Stomach smooth muscle (tissue), 2 donors: ENCODE data around the gene NENF.
A peak's percentile ranks its signal among the peaks of the same experiment; 100 is the strongest.

ENCODE experiments used
- H3K27ac ChIP-seq: one replicate; pipeline ENCODE4 v1.7.0; 2013; ENCODE audit warnings: mild to moderate bottlenecking, low read length, inconsistent platforms
- H3K27me3 ChIP-seq, 2 donors: one replicate each; pipeline ENCODE4 v1.7.0; 2013; ENCODE audit warnings: low read length in 2 of 2; ENCODE audit not compliant: insufficient read depth in 2 of 2, control insufficient read depth in 1 of 2
- H3K36me3 ChIP-seq, 2 donors: one replicate each; pipeline ENCODE4 v1.7.0; 2013; ENCODE audit warnings: low read length in 2 of 2; ENCODE audit not compliant: control insufficient read depth in 2 of 2, insufficient read depth in 2 of 2
- H3K4me1 ChIP-seq: one replicate; pipeline ENCODE4 v1.7.0; 2013; ENCODE audit warnings: low read length; ENCODE audit not compliant: control insufficient read depth, insufficient read depth
- H3K4me3 ChIP-seq, 2 donors: one replicate each; pipeline ENCODE4 v1.7.0; 2013; ENCODE audit warnings: low read length in 2 of 2
- H3K9ac ChIP-seq, 2 donors: one replicate each; pipeline ENCODE4 v1.7.0; 2013; ENCODE audit warnings: low read length in 2 of 2, mild to moderate bottlenecking in 1 of 2
- H3K9me3 ChIP-seq, 2 donors: one replicate each; pipeline ENCODE4 v1.7.0; 2013; ENCODE audit warnings: low read length in 2 of 2; ENCODE audit not compliant: control insufficient read depth in 2 of 2
- donor health status: healthy.
- donor health status: Pancreatic carcinoma.

NENF gene

GRCh38 chr1:212450331-212450881, 17.7 kb downstream of the NENF start:
- H3K27me3 ChIP-seq, result no peaks in the 10 kb centered on the region
- H3K9ac ChIP-seq, result no peak overlapping the region
- no peak overlapping the region for H3K27ac ChIP-seq

GRCh38 chr1:212451416-212452322, 18.9 kb downstream of the NENF start:
- H3K36me3 ChIP-seq, result peaks cover 3 to 7% of the 10 kb centered on the region in 2 donors
- no peaks in the 10 kb centered on the region for H3K9me3 ChIP-seq
- peaks cover 37% of the 10 kb centered on the region for H3K4me1 ChIP-seq
- H3K27ac ChIP-seq, result no peak overlapping the region
- no peak overlapping the region for H3K4me3 ChIP-seq
- no peaks in the 10 kb centered on the region for H3K27me3 ChIP-seq
- no peak overlapping the region for H3K9ac ChIP-seq

More at GRCh38 chr1:212450331-212450881, 17.7 kb downstream of the NENF start:
- no peak overlapping the region for H3K4me3 ChIP-seq
- no peaks in the 10 kb centered on the region for H3K9me3 ChIP-seq
- peaks cover 4 to 12% of the 10 kb centered on the region in 2 donors for H3K36me3 ChIP-seq
- peaks cover 28% of the 10 kb centered on the region for H3K4me1 ChIP-seq

GRCh38 chr1:212452323-212453155, 19.8 kb downstream of the NENF start:
- H3K9ac ChIP-seq, result peak overlapping the region in 1 of 2 donors; percentile 21
- peaks cover 0 to 3% of the 10 kb centered on the region in 2 donors for H3K36me3 ChIP-seq
- H3K27me3 ChIP-seq, result no peaks in the 10 kb centered on the region
- H3K4me3 ChIP-seq, result no peak overlapping the region
- peak overlapping the region; percentile 41 for H3K27ac ChIP-seq
- H3K4me1 ChIP-seq, result peaks cover 37% of the 10 kb centered on the region
- no peaks in the 10 kb centered on the region for H3K9me3 ChIP-seq

- Histone ChIP-seq H3K9ac (no peak overlapping the region), H3K4me1 (peaks cover 37% of the 10 kb centered on the region)
Measured at GRCh38 chr1:212453156-212453857, 20.6 kb downstream of the NENF start.

GRCh38 chr1:212454741-212455140, 22.0 kb downstream of the NENF start:
- Histone ChIP-seq H3K27me3 (no peaks in the 10 kb centered on the region), H3K4me3 (no peak overlapping the region), H3K36me3 (no peaks in the 10 kb centered on the region), H3K27ac (no peak overlapping the region), H3K9ac (no peak overlapping the region), H3K9me3 (no peaks in the 10 kb centered on the region), H3K4me1 (peaks cover 37% of the 10 kb centered on the region)

More at GRCh38 chr1:212453156-212453857, 20.6 kb downstream of the NENF start:
- Histone ChIP-seq H3K27me3 (no peaks in the 10 kb centered on the region), H3K27ac (peak overlapping the region; percentile 41), H3K4me3 (no peak overlapping the region), H3K9me3 (no peaks in the 10 kb centered on the region), H3K36me3 (peaks cover 0 to 2% of the 10 kb centered on the region in 2 donors)

GRCh38 chr1:212455401-212455800, 22.7 kb downstream of the NENF start:
- Histone ChIP-seq H3K9me3 (no peaks in the 10 kb centered on the region), H3K27ac (no peak overlapping the region), H3K4me1 (peaks cover 35% of the 10 kb centered on the region), H3K36me3 (no peaks in the 10 kb centered on the region), H3K9ac (no peak overlapping the region), H3K27me3 (no peaks in the 10 kb centered on the region), H3K4me3 (no peak overlapping the region)

- Histone ChIP-seq H3K9me3 (no peaks in the 10 kb centered on the region), H3K36me3 (no peaks in the 10 kb centered on the region), H3K27me3 (no peaks in the 10 kb centered on the region), H3K9ac (peak overlapping the region in 1 of 2 donors; percentile 58), H3K4me3 (peak overlapping the region in 1 of 2 donors; percentile 47), H3K27ac (peak overlapping the region; percentile 31), H3K4me1 (peaks cover 30% of the 10 kb centered on the region)
Measured at GRCh38 chr1:212455803-212456528, 23.2 kb downstream of the NENF start.

- H3K27me3 ChIP-seq, result no peaks in the 10 kb centered on the region
- no peaks in the 10 kb centered on the region for H3K9me3 ChIP-seq
- H3K4me3 ChIP-seq, result no peak overlapping the region
- peaks cover 19% of the 10 kb centered on the region for H3K4me1 ChIP-seq
- no peak overlapping the region for H3K9ac ChIP-seq
- H3K36me3 ChIP-seq, result no peaks in the 10 kb centered on the region
- no peak overlapping the region for H3K27ac ChIP-seq
Measured at GRCh38 chr1:212457740-212458338, 25.1 kb downstream of the NENF start.

GRCh38 chr1:212458817-212459216, 26.1 kb downstream of the NENF start:
- peaks cover 9% of the 10 kb centered on the region for H3K4me1 ChIP-seq
- H3K36me3 ChIP-seq, result no peaks in the 10 kb centered on the region
- H3K9ac ChIP-seq, result no peak overlapping the region
- H3K27me3 ChIP-seq, result no peaks in the 10 kb centered on the region
- H3K27ac ChIP-seq, result no peak overlapping the region
- H3K4me3 ChIP-seq, result no peak overlapping the region
- no peaks in the 10 kb centered on the region for H3K9me3 ChIP-seq
